Measurements from ENCODE around the gene NKX2-4.
"Not testable (repeated sequence)": the region's sequence is repeated elsewhere in the genome, so short reads cannot be mapped to it uniquely, and the experiment has no call there.

Gene NKX2-4

DNA sequence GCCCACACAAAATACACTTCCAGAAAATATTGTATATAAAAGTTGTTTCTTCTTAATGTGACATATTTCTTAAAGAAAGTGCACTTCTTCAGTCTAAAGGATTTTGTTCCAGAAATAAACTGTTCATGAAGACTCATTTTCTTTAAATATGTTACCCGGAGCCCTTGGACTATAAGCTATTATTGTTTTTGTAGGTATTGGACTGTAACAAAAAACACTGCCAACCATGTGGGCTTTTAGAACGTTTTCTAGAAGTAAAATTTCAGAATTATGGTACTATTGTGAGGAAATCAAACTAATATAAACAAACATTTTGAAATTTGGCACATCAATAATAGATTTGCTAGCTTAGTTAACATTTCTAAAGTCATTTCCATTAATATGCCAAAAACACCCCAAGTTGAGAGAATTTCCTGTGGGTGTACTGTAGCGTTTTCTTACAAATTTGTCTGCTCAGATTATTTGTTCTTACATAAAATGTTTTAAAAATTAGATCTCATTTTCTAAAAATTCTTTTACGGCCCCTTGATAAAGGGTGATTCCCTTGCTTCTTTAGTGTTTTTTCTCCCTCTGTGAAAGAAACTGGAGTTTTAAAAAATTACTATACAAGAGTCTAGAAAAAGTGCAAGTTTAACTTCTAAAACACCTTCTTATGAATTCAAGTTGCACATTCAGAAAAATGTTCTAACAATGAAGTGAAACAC is 3.4 kb downstream of the NKX2-4 start:
- no peak for DNase-seq

DNA sequence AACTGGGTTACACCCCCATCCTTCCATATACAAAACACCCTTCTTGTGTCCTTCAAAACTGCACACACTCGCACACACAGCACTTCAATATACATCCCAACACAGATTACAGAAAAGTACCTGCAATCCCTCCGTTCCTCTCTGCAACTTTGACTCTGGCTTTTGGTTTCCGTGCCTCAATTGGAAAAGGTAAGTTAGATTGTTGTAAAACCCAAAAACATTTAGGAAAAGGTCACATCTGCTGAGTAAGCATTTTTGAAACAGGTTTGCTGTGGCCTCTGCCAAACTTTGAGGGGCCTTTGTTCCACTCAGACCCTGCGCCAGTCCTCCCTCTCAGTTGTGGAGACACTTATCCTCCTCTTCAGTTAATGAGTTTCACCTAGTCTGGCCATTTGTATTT is 4.2 kb downstream of the NKX2-4 start:
- no peak for DNase-seq

DNA sequence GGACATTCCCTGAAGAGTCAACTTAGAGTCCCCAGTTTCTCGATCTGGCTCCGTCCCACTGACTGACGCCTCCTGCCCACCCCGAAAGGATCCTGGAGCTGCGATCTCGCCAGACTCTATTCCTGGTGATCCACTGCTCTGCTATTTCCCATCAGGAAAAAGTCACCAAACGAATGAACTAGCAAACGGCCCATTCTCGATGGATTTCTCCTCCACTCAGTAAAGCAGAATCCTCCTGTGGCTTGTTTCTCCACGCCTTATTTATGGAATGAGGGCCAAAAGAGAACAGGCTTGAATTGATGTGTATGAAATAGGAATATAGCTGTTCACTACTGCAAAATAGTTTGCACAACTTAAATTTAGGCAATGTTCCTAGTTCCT is 5.4 kb downstream of the NKX2-4 start:
- DNase-seq, result no peak

DNA sequence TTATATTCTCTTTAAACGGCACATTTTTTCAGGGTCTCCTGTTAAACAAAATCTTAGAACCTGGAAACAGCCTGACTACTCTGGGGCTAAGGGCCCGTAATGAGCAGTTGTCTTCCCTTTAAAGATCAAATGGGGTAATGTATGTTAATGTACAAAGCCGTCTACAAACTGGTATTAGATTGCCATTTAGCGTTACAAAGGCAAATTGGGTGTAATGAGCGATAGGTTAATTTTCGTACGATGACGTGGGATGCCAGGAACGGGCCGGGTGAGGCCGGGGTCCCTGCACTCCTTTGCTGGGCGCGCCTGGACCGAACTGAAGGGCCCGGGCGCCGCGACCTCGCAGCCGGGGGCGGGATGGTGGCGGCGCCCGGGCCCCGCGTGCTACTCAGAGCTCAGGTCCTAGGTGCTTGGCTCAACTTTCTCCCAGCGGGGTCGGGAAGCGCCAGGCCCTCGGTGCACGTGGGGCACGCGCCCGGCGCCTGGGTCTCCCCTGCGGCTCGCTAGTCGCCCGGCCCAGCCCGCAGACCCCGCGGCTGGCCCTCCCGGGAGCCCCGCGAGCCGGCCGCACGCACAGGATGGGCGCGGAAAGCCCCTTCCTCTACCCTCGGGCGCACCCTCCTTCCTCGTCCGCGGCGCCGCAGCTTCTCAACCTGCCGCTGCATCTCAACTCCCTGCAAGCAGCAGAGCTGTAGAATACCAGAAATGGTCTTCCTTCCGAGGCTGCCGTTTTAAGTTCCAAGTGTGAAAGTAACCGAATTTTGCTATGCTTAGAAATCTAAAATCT is 5.9 kb downstream of the NKX2-4 start:
- no peak for DNase-seq

DNA sequence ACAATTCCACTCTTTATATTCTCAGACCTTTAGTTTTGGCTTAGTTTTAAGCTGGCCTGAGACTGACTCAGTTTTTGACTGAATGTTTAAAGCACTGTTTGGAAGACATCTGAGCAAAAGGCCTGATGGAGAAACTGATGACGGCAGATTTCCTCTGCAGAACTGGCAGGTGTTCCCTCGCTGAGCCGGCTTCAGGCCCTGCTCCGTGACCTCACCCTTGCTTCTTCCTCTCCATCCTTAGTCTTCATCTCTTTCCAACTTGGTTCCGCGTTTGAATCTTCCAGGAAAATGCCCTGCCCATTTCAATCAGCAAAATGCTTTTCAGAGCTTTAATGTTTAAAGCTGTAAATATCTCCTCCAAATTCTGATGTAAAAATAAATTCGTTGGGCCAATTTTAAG is 6.6 kb downstream of the NKX2-4 start:
- DNase-seq, result no peak

DNA sequence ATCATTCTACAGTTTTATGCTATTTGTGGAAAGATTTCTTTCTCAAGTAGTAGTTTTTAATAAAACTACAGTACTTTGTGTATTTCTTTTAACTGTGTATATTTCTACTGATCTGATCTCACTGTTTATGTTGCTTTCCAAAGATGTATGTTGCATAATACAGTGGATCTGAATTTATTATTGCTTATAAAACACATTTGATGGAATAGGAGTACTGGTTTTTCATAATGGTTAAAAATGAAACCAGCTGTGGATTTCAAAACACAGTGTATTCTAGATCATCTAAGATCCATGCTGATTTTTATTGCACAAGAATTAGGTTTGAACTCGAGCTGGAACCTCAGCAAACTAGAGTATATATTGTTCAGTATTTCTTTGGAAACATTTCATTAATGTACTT is 8.0 kb downstream of the NKX2-4 start:
- no peak for DNase-seq

DNA sequence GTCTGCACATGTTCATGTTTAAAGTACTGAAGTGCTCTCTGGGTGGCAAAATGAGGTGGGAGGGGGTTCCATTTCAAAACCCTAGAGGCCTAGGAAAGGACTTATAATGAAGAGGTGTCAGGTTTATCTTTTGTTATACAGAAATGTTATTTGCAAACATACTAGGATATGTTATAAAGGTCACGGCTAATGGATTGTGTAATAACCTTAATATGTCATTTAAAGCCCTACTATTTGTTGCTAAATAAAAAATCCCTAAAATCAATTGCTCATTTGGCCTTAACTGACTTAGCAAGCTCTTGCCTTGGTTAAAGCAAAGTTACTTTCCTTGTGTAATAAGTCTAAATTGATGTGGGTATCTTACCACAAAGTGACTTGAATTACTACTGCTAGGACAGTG is 8.8 kb downstream of the NKX2-4 start:
- DNase-seq, result no peak

DNA sequence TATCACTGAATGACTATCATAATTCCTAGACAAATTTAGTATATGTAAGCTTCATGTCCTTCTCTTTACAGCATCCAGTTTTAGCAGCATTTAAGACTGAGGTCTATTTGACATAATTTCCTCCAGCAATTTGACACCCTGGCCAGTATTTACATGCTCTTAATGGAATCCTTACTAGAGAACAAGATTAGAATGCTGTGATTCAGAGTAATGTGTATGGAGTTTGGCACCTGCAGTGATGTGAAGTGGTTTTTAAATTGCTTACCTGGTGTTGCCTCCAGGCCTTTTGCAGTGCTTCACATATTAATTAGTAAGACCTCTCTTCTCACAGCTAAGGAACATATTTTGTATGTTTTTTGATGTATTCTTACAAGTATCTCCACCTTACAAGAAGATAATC is 9.8 kb downstream of the NKX2-4 start:
- no peak for DNase-seq

DNA sequence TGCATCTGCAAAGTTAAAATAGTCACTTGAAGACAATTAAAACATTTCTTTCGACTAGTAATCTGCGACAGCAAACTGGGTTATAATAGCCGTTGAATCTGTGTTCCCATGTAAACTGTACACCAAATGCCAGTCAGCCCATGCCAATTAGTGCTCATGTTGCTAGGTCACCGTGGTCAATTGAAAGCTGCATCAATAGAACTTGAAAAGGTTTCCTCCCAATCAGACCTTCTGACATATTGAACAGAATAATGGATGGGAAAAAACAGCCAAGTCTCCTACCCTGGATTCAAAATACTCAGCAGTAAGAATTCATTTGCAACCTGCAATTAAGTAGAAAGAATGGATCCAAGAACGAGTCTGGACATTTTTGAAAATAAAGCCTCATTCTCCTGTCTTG is 11.2 kb downstream of the NKX2-4 start:
- DNase-seq, result no peak

DNA sequence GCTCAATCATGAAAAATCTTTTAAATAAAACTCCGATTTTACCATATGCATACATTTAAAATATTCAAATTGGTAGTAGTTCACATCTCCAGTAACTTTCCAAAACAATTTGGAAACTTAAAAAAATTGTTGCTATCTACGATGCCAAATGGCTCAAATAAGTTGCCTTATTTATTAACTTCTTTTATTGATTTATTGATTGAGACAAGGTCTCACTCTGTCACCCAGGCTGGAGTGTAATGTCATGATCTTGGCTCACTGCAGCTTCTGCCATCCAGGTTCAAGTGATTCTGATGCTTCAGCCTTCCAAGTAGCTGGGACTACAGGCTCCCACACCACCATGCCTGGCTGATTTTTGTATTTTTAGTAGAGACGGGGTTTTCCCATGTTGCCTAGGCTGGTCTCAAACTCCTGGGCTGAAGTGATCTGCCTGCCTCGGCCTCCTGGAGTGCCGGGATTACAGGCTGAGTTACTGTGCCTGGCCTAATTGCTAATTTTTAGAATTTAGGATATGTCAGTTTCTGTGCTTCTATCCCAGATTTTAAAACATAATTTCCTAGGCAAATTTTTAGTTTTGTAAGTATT is 12.9 kb downstream of the NKX2-4 start:
- DNase-seq, result no peak

DNA sequence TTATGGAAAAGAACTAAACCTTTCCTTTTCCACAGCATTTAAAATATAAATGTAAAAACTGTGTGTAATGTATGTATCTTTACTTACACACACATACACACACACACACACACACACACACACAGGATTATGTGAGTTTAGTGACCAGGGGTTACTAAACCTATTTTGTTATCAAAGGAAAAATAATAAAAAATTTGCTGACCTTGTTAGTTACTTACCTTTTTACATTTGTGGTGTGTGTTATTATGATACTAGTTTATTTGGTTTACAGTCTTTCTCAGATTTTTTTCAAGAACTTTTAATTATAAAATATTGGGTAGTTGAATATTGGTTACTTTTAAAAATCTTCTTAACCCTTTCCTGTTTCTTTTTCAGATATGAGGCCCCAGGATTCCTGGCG is 15.7 kb downstream of the NKX2-4 start:
- no peak for DNase-seq

DNA sequence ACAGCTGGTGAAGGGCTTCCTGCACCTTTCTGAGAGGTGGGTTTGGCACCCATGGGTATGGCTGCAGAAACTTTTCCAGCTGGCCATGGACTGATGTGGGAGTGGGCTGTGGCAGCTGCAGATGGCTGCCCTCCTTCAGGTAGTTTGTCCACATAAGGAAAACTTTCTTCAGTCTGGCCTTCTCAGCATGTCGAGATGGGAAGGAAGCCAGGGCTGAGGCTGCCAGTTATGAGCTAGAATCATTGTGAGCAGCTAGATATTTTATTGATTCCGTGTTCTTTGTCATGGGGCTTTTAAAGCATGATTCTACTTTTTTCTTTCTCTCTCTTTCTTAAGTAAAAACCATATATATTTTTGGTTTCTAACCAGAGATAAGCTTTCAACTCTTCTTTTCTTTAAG is 16.6 kb downstream of the NKX2-4 start:
- DNase-seq, result no peak

DNA sequence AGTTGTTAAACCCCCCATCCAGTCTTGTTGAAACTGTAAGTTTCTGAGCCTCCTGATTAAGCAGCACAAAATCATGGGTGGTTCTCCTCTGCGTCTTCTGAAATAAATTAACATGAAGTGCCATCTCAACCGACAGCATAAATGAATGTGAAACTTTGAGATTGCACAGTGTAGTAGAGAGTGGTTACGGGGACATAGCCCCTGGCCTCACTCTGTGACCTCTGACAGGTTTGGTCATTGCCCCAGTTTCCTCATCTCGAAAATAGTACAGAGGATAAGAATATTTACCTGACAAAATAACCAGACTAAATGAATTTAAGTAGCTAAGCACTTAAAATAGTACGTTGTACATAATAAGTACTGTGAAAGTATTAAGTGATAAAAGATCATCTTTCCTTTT is 19.1 kb downstream of the NKX2-4 start:
- no peak for DNase-seq

DNA sequence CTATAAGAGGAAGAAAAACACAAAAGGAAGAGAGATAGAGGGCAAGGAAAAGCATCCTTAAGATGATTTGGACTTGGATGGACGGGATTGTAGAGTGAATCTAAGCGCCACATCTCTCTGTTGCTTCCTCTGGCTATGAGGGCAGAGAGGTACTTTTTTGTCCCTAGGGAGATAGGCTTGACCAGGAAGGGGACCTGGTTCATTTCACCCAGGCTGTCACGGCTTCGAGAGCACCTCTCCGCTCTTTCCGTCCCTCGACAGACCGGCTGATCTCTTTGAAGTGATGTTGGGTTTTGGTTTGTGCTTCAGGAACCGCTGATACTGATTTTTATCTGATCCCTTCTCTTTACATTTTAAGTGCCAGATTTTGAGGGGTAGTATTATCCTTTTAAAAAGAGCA is 19.6 kb downstream of the NKX2-4 start:
- no peak for DNase-seq

DNA sequence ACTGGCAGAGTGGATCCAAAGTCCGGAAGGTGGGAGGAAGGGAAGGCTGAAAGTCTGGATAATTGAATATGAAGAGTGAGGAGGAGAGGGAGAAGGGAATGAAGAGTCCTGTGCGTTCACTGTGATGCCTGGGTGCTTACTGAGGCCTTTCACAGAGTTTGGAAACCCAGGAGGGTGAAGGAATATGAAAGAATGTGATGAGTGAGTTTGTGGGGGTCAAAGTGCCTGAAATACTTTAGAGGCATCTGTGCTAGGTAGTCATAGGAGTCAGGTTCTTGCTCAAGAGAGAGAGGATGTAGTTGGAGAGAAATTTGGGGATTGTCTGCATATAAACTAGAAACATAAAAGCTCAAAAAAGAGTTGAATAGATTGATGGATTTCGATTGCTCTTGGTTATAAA is 20.7 kb downstream of the NKX2-4 start:
- no peak for DNase-seq

DNA sequence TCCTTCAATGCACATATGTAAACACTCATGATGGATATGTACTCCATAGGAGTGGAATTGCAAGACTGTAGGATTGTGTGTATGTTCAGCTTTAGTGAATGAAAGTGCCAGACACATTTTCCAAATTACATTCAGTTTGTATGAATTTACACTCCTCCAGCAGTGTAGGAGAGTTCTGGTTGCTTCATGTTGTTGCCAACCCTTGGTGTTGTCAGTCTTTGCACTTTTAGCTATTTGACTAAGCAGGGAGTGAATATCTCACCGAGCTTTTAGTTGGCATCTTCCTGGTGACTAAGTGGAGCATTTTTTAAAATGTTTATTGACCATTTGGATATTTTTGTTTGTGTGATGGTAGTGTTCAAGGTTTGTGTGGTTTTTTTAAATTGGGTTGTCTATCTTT is 23.9 kb downstream of the NKX2-4 start:
- DNase-seq, result no peak

DNA sequence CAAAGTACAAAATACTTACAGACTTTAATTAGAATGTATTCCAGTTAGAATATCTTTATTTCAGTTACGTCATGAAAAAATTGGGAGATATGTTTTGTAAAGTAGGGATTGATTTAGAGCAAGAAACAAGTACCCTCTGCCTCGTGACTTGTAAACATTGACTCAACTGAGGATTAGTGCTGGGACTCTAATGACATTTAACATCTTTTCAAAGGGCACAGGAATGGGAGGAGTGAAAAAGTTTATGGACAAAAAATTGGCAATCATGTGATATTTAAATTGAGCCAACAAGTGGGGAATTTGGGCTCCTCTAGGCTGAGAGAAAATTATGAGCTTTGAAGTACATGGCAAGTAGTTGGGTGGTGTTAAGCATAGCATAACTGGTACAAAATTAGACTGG is 25.3 kb downstream of the NKX2-4 start:
- DNase-seq, result no peak

DNA sequence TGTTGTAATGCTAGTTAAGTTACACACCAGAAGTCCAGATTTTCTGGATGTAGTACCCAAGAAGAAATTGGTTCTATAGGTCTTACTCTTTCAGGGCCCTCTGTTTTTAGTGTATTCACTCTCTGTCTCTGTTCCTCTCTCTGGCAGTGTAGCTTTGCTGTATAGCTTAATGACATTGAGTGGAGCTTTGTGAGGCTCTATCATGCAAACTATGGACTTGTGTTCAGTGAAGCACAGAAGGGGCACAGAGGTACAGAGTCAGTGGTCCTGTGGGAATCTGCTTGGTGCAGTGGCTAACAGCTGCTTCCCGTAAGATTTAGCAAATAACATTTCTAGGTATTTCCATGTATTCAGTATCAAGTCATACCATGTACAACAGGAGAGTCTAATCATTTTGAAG is 26.1 kb downstream of the NKX2-4 start:
- no peak for DNase-seq

DNA sequence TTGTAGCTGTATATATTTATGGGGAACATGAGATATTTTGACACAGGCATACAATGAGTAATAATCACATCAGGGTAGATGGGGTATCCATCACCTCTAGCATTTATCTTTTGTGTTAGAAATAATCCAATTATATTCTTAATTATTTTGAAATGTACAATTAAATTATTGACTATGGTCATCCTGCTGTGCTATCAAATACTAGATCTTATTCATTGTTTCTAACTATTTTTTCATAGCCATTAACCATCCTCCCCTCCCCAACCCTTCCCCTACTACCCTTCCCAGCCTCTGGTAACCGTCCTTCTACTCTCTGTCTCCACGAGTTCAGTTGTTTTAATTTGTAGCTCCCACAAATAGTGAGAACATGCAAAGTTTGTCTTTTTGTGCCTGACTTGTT is 28.5 kb downstream of the NKX2-4 start:
- no peak for DNase-seq

DNA sequence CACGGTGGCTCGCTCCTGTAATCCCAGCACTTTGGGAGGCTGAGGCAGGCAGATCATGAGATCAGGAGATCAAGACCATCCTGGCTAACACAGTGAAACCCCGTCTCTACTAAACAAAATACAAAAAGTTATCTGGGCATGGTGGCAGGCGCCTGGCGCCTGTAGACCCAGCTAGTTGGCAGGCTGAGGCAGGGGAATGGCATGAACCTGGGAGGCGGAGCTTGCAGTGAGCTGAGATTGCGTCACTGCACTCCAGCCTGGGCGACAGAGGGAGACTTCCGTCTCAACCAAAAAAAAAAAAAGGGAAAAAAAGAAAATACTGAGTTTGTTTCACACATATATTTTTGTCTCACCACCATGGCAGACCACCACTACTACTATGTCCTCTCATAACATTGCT is 31.1 kb downstream of the NKX2-4 start:
- not testable (repeated sequence) for DNase-seq

DNA sequence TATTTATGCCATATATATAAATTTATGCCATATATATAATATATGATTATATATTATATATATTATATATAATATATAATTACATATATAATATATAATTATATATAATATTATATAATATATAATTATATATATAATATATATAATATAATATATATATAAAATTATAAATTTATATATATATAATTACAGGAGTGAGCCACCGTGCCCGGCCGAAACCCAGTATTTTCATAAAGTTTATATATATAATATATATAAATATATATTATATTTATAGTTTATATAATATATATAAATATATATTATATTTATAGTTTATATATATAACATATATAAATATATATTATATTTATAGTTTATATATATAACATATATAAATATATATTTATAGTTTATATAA is 31.6 kb downstream of the NKX2-4 start:
- no peak for DNase-seq

DNA sequence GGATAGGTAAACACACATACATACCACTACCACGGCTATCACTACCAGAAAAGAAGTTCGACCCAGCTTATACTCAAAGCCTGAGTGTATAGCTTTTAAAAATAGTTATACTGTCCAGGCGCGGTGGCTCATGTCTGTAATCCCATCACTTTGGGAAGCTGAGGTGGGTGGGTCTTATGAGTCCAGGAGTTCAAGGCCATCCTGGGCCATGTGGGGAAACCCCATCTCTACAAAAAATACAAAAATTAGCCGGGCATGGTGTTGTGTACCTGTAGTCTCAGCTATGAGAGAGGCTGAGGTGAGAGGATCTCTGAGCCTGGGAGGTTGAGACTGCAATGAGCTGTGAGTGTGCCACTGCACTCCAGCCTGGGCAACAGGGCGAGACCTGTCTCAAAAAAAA is 32.9 kb downstream of the NKX2-4 start:
- no peak for DNase-seq

DNA sequence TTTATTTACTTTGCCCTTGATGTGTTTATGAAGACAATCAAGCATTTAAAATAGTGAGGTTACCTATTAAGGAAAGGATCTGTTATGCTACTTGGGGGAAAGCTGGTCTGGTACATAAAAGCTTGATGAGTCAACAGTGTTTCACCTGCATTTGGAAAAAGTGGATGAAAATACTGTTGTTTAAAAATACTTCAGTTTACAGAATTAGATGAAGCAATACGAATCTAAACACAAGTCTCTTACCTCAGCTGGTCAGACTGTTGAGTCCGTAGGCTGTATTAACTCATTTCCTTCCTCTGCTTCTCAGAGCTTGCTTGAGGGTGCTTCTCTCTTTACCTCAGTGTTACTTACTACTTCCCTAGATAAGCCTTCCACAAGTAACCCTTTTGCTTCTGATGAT is 36.1 kb downstream of the NKX2-4 start:
- DNase-seq, result no peak

DNA sequence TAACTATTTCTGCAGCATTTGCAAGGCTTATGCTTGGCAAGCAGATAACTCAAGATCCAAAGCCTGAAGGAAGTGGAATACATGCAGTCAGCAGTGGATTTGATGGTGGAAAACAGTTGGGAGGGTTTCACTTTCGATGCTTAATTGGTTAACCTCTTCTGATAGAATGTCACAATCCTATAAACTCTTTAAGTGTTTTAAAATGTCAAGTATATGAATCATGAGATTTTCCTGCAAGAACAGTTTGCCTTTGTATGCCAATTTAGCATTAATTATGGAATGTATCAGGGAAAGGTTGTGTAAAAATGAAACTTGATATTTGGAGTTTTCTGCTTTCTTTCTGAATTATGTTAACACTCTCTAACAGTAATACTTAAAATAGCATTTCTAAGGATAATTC is 36.6 kb downstream of the NKX2-4 start:
- DNase-seq, result no peak

DNA sequence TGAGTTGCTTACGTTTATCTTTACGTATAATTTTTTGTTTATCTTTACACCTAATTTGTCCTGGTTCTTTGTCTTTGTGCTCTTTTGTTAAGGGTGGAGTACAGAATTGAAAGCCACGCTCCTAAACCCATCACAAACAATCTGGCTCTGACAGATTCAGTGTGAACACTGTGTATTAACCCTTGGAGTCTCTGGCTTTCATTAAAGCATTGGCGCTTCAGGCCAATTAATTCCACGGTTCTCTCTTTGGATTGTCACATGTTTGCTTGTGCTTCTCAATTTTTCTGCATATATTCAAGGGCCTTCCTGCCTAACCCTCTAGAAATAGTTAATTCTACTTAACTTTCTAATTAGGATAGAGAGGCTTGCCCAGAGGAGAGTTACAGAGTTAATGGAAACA is 38.6 kb downstream of the NKX2-4 start:
- DNase-seq, result no peak
